NT2/D1 (cell line): ENCODE results near the gene AGXT2.

Source experiments
- SUZ12 ChIP-seq: IDR thresholded peaks from 2 replicates; pipeline ENCODE4 v1.6.1; 2011; ENCODE audit not compliant: insufficient read length, insufficient read depth; ENCODE audit errors: extremely low read depth
- ZNF274 ChIP-seq: IDR thresholded peaks from 2 replicates; pipeline ENCODE4 v1.6.1; 2011; ENCODE audit warnings: mild to moderate bottlenecking, low read depth, low read length

DNA sequence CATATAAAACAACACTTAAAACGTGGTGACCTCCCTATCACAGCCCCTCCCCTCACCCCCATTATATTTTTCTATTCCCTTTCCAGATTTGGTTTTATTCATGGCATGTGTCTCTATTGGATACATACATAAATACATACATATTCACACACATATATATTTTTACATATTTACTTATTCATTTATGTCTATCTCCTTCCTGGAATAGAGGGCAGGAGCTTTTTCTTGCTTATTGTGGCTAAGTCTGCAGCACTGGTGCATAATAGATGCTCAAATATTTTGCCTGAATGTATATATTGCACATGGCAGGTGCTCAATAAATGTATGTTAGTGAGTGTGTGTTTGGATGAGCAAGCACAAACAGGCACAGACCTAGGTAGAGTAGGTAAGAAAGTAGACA lies 2.5 kb downstream of the AGXT2 start:
- TF ChIP-seq ZNF274 (no peak), SUZ12 (no peak)
